OCI-LY7 (cell line): ENCODE data around the gene SRXN1. TPM values are rescaled to one million over a fixed set of nuclear protein-coding genes. Genes with fewer than 3 reads are reported as not detected.
"Not testable (repeated sequence)": the region's sequence is repeated elsewhere in the genome, so short reads cannot be mapped to it uniquely, and the experiment has no call there.

Source experiments
- BruUV-seq: library from RNA; stranded (reverse); fragments of 400-500 nt; replicated peaks from 2 replicates; lab custom pipeline; 2021; lab: Mats Ljungman, UMichigan
- CTCF ChIA-PET: fragments of 300-600 bp; sonication (Branson Sonifier 250); formaldehyde crosslinking; loops from one replicate; lab custom pipeline; 2022; ENCODE audit warnings: antibody characterized with exemption; ENCODE audit not compliant: unreplicated experiment; lab: Charles Lee
- POLR2A ChIA-PET: fragments of 300-600 bp; sonication (Branson Sonifier 250); formaldehyde crosslinking; loops from one replicate; lab custom pipeline; 2022; ENCODE audit warnings: antibody characterized with exemption; lab: Charles Lee
- DNase-seq: peaks from one replicate; pipeline ENCODE4 v3.0.0-alpha.2; 2015; ENCODE audit warnings: low spot score
- H2AFZ ChIP-seq: fragments of 200-600 bp; sonication (generic), shearing (Covaris generic); 2 replicates; pipeline ENCODE4 v1.6.1; 2014; ENCODE audit warnings: mild to moderate bottlenecking, antibody characterized with exemption, low read length, moderate library complexity
- H3K27ac ChIP-seq: fragments of 200-600 bp; sonication (generic); 2 replicates; pipeline ENCODE4 v1.5.1; 2014; ENCODE audit warnings: mixed run types, low read depth, mild to moderate bottlenecking, moderate library complexity, low read length, inconsistent platforms; ENCODE audit not compliant: poor library complexity, severe bottlenecking
- H3K36me3 ChIP-seq: fragments of 200-600 bp; sonication (generic); 2 replicates; pipeline ENCODE4 v1.6.1; 2014; ENCODE audit warnings: mild to moderate bottlenecking, antibody characterized with exemption, low read length, moderate library complexity, mixed read lengths; ENCODE audit not compliant: insufficient read depth
- H3K4me1 ChIP-seq: fragments of 200-600 bp; sonication (generic); 2 replicates; pipeline ENCODE4 v1.5.1; 2014; ENCODE audit warnings: mild to moderate bottlenecking, low read length; ENCODE audit not compliant: insufficient read depth, poor library complexity, severe bottlenecking
- H3K4me2 ChIP-seq: fragments of 200-600 bp; sonication (generic); 2 replicates; pipeline ENCODE4 v1.6.1; 2014; ENCODE audit warnings: mild to moderate bottlenecking, low read length
- H3K4me3 ChIP-seq: fragments of 200-600 bp; sonication (generic); 2 replicates; pipeline ENCODE4 v1.5.1; 2014; ENCODE audit warnings: mild to moderate bottlenecking, low read depth, low read length; ENCODE audit not compliant: poor library complexity, severe bottlenecking
- H3K79me2 ChIP-seq: fragments of 200-600 bp; sonication (generic); 2 replicates; pipeline ENCODE4 v1.6.1; 2016; ENCODE audit warnings: low read depth, mild to moderate bottlenecking, low read length, moderate library complexity, mixed read lengths; ENCODE audit not compliant: insufficient read depth
- H3K9me2 ChIP-seq: fragments of 200-600 bp; sonication (generic); 2 replicates; pipeline ENCODE4 v1.6.1; 2016; ENCODE audit warnings: mild to moderate bottlenecking, low read length, mixed read lengths; ENCODE audit not compliant: insufficient read depth
- H3K9me3 ChIP-seq: fragments of 200-600 bp; sonication (generic); 2 replicates; pipeline ENCODE4 v1.6.1; 2014; ENCODE audit warnings: mild to moderate bottlenecking, mixed run types, low read length, mixed read lengths
- H4K20me1 ChIP-seq: fragments of 200-600 bp; sonication (generic); 2 replicates; pipeline ENCODE4 v1.6.1; 2014; ENCODE audit warnings: mild to moderate bottlenecking, antibody characterized with exemption, low read length, moderate library complexity, mixed read lengths; ENCODE audit not compliant: insufficient read depth
- CTCF ChIP-seq: fragments of 200-600 bp; sonication (generic); conservative IDR thresholded peaks from 2 replicates; pipeline ENCODE4 v1.5.1; 2014; ENCODE audit warnings: mild to moderate bottlenecking, antibody characterized with exemption, low read length, moderate library complexity, mixed read lengths
- EZH2phosphoT487 ChIP-seq: fragments of 200-600 bp; sonication (generic); IDR thresholded peaks from 2 replicates; pipeline ENCODE4 v1.6.1; 2018; ENCODE audit warnings: low read depth, borderline replicate concordance, mild to moderate bottlenecking, mixed run types, antibody characterized with exemption, low read length, moderate library complexity, mixed read lengths
- intact Hi-C: fragments of 100-400 bp; cut with micrococcal nuclease; formaldehyde crosslinking; loops from one replicate; pipeline ENCODE4 v1.10.0; 2022; ENCODE audit not compliant: unreplicated experiment
- total RNA-seq, 2 experiments: library from RNA; depleted of rRNA in 1 of 2; stranded (reverse); fragments of >200 nt in 1 of 2; shearing (Covaris generic) in 1 of 2; gene quantifications; 2 replicates each; pipeline ENCODE4 v1.2.3, GENCODE V29; 2014 to 2022

Gene SRXN1
- total RNA-seq, 2 experiments from 2014 or later: 18.6 to 19.8 TPM

DNA sequence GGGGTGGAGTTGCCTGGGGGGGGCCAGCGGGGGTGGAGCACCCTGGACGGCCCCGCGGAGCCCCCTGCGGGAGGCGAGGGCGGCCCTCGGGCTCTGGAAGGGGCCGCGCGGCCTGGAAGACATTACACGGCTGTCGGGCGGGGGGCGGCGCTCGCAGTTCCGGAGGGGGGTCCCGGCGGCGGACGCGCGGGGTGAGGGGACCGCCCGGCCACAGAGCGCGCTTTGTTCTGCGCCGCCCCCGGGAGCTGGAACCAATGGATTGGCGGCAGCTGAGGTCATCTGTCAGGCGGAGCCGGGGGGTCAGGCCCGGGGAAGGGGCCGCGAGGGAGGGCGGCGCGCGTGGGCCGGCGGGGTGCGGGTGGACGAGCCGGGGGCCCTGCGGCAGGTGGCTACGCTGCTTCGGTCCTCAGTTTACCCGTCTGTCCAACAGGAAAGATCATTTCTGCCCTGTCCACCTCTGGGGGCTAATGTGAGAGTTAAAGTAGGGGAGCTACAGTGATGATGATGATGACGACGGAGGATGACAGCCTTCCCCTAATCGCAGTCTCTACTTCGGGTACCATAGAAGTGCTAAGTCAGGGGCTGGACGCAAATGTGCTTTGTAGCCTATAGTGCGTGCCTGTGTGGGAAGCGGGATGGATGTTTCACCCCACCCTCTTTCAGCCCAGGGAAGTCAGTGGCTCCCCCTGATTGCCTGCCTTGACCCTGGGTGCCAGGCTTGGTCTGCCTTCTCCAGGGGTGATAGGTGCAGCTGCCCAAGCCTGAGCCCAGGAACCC lies 10.4 kb downstream of the SRXN1 start:
- intact Hi-C loops: no loop called here
- DNase-seq: no peak
- ChIA-PET CTCF (no interaction called here), POLR2A (no interaction called here)
- peaks cover 3% of the 10 kb centered on the region; the same call in 1 of the 2 replicates for H3K9me3 ChIP-seq
- peaks cover 3% of the 10 kb centered on the region for H3K4me1 ChIP-seq
- H3K27ac ChIP-seq: no peak overlapping the region
- no TSS peak for BruUV-seq
- H3K9me2 ChIP-seq: no peaks in the 10 kb centered on the region
- H3K79me2 ChIP-seq: no peaks in the 10 kb centered on the region
- H3K36me3 ChIP-seq: peaks cover 11% of the 10 kb centered on the region
- H2AFZ ChIP-seq: no peak overlapping the region
- no peaks in the 10 kb centered on the region for H4K20me1 ChIP-seq
- no peak overlapping the region for H3K4me3 ChIP-seq
- H3K4me2 ChIP-seq: no peak overlapping the region
- no peak for TF ChIP-seq CTCF
- no peak for TF ChIP-seq EZH2phosphoT487

DNA sequence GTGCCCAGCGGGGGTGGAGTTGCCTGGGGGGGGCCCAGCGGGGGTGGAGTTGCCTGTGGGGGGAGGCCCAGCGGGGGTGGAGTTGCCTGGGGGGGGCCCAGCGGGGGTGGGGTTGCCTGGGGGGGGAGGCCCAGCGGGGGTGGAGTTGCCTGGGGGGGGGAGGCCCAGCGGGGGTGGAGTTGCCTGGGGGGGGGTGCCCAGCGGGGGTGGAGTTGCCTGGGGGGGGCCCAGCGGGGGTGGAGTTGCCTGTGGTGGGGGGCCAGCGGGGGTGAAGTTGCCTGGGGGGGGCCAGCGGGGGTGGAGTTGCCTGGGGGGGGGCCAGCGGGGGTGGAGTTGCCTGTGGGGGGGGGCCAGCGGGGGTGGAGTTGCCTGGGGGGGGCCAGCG lies 11.0 kb downstream of the SRXN1 start:
- POLR2A ChIA-PET, intact Hi-C loops, H3K4me1 ChIP-seq, H4K20me1 ChIP-seq, H3K9me3 ChIP-seq, DNase-seq, H2AFZ ChIP-seq, BruUV-seq, H3K27ac ChIP-seq, H3K36me3 ChIP-seq, H3K79me2 ChIP-seq, CTCF ChIA-PET, H3K9me2 ChIP-seq, H3K4me2 ChIP-seq, H3K4me3 ChIP-seq: not testable (repeated sequence)

DNA sequence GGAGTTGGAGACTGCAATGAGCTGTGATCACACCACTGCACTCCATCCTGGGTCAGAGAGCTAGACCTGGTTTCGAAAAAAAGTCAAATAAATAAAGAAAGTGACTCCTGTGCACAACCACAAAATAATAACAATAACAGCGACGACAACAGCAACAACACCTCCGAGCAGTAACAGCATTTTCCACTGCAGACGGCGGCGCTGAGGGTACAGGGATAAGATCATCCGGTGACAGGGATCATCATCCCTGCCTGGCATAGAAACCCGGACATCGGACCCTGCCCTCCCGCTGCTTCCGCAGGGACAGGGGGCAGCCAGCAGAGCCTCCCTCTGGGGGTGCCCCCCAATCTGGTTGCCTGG lies 11.5 kb downstream of the SRXN1 start:
- H3K4me1 ChIP-seq: peaks cover 3% of the 10 kb centered on the region
- no peaks in the 10 kb centered on the region for H3K36me3 ChIP-seq
- no peaks in the 10 kb centered on the region for H4K20me1 ChIP-seq
- H3K4me3 ChIP-seq: no peak overlapping the region
- no peaks in the 10 kb centered on the region for H3K9me2 ChIP-seq
- intact Hi-C loops: no loop called here
- no TSS peak for BruUV-seq
- no peak overlapping the region for H2AFZ ChIP-seq
- H3K27ac ChIP-seq: no peak overlapping the region
- no peaks in the 10 kb centered on the region for H3K79me2 ChIP-seq
- no peak for DNase-seq
- no peaks in the 10 kb centered on the region for H3K9me3 ChIP-seq
- no peak overlapping the region for H3K4me2 ChIP-seq
- ChIA-PET CTCF (no interaction called here), POLR2A (no interaction called here)
- TF ChIP-seq EZH2phosphoT487 (no peak), CTCF (no peak)
